ENCODE results near the gene GPR84. TPM values are rescaled to one million over a fixed set of nuclear protein-coding genes. Genes with fewer than 3 reads are reported as not detected.

The GPR84 gene
- total and polyA plus RNA-seq, 9 of the 15 experiments (the other 6 are each of a cell fraction or from before 2014, with no cell fraction given), result 0.07 to 0.18 (median 0.11) TPM; not detected in 5

- TF ChIP-seq BACH1 (tag; IDR thresholded peaks at IDR 0.05) (no peak), THRB (CRISPR knock-in tag; conservative IDR thresholded peaks at IDR 0.05) (no peak), PCBP1 (IDR thresholded peaks at IDR 0.05; ENCODE audit: low read depth, low read length, poor library complexity, severe bottlenecking) (peak; percentile 56), MTF1 (CRISPR knock-in tag; IDR thresholded peaks at IDR 0.05; ENCODE audit: borderline replicate concordance) (no peak), PYGO2 (tag; IDR thresholded peaks at IDR 0.05) (no peak), MTA2 (IDR thresholded peaks at IDR 0.05; ENCODE audit: low read depth) (no peak), ARHGAP35 (IDR thresholded peaks at IDR 0.05; ENCODE audit: partially characterized antibody) (no peak), MEF2A (IDR thresholded peaks at IDR 0.05; ENCODE audit: control insufficient read depth, low read depth, low read length) (no peak), ATF3 (IDR thresholded peaks at IDR 0.05) (no peak), ATF3 (CRISPR knock-in tag; conservative IDR thresholded peaks at IDR 0.05) (no peak), PTRF (tag; IDR thresholded peaks at IDR 0.05) (no peak), LARP7 (IDR thresholded peaks at IDR 0.05) (no peak), XRCC3 (IDR thresholded peaks at IDR 0.05) (no peak), HMG20B (CRISPR knock-in tag; IDR thresholded peaks at IDR 0.05) (no peak), PTBP1 (IDR thresholded peaks at IDR 0.05; ENCODE audit: low read depth, low read length) (no peak), GTF2E2 (tag; IDR thresholded peaks at IDR 0.05) (no peak), ZBTB33 (CRISPR knock-in tag; IDR thresholded peaks at IDR 0.05) (no peak), TAF7 (tag; IDR thresholded peaks at IDR 0.05) (no peak), KLF1 (tag; IDR thresholded peaks at IDR 0.05) (no peak), ELK3 (CRISPR knock-in tag; IDR thresholded peaks at IDR 0.05) (no peak), STAT6 (CRISPR knock-in tag; IDR thresholded peaks at IDR 0.05) (no peak)
These were observed 26.6 kb upstream of the GPR84 start (continued) for GRCh38 chr12:54390668-54391551.

All from K562 (cell line).